ENCODE data around the gene DIP2B.

The DIP2B gene

DNA sequence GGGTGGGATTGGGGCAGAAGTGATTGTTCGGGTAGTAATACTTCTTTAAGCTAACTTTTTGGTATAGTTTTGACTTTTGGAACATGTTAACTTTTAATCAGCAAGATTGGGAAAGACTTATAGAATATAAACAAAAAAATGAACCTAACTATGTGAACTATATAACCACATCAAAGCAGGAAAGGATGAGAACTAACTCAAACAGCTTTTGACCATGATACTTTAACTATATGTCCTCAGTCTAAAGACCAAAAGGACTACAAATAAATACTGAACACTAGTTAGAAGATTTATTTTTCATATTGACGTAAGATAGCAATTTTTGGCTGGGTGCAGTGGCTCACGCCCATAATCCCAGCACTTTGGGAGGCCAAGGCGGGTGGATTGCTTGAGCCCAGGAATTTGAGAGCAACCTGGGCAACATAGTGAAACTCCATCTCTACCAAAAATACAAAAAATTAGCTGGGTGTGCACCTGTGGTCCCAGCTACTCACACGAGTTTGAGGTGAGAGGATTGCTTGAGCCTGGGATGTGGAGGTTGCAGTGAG is 150.7 kb downstream of the DIP2B start:
- no peak overlapping the region for H3K4me3 ChIP-seq (ENCODE audit: low read depth, low read length)
- TF ChIP-seq, protein P1, sequence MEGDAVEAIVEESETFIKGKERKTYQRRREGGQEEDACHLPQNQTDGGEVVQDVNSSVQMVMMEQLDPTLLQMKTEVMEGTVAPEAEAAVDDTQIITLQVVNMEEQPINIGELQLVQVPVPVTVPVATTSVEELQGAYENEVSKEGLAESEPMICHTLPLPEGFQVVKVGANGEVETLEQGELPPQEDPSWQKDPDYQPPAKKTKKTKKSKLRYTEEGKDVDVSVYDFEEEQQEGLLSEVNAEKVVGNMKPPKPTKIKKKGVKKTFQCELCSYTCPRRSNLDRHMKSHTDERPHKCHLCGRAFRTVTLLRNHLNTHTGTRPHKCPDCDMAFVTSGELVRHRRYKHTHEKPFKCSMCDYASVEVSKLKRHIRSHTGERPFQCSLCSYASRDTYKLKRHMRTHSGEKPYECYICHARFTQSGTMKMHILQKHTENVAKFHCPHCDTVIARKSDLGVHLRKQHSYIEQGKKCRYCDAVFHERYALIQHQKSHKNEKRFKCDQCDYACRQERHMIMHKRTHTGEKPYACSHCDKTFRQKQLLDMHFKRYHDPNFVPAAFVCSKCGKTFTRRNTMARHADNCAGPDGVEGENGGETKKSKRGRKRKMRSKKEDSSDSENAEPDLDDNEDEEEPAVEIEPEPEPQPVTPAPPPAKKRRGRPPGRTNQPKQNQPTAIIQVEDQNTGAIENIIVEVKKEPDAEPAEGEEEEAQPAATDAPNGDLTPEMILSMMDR (IDR thresholded peaks at IDR 0.05; ENCODE audit: low read depth, low read length, missing control alignments): no peak
- no peak for DNase-seq (ENCODE audit: low read depth)

DNA sequence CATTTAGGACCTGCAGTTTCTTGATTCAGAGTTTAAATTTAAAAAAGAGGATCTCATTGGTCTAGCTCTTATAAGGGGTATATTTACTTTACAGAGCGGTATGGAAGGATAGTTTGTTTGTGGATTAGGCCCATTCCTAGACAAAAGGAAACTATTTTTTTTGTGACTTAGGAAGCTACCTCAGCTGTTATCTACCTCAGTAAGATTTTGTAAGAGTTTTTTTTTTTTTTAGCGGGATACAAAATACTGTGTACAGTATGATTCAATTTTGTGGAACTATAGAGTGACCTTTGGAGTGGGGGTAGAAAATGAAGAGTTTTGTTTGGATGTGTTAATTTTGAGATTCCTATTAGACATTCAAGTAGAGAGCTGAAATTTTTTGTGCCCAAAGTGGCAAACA is 154.5 kb downstream of the DIP2B start:
- no peak overlapping the region for H3K4me3 ChIP-seq (ENCODE audit: low read depth, low read length)
- DNase-seq (ENCODE audit: low read depth): no peak
- TF ChIP-seq, protein P1 (IDR thresholded peaks at IDR 0.05; ENCODE audit: low read depth, low read length, missing control alignments): no peak

DNA sequence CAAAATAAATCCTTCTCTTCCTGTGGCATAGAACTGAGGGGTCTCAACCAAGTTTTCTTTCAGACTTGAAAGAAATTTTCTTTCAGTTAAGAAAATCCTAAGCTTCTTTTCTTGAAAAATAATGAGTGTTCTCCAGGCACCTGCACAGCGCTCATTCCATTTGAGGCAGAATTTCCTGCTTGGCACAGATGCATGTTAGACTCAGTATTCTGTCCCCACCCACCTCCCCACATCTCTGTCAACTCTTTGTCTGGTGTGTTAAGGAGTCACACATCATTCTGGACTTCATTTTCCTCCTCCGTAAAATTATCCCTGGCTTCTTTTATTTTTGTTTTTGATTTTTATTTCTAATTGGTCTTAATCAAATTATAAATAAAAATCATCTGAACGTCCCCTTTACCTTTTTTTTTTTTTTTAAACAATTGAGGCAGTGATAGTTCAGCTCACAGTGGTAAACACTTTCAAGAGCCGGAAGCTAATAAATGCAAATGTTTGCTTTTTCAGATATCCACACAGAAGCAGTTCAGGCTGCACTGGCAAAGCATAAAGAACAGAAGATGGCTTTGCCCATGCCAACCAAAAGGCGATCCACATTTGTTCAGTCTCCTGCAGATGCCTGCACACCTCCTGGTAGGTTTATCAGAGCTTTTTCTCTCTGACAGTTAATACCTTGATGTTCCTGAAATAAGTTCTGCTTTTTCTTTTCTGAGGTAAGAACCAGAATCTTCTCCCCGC is 155.1 kb downstream of the DIP2B start:
- DNase-seq (ENCODE audit: low read depth): no peak
- no peak overlapping the region for H3K4me3 ChIP-seq (ENCODE audit: low read depth, low read length)
- TF ChIP-seq, protein P1 (IDR thresholded peaks at IDR 0.05; ENCODE audit: low read depth, low read length, missing control alignments): no peak

DNA sequence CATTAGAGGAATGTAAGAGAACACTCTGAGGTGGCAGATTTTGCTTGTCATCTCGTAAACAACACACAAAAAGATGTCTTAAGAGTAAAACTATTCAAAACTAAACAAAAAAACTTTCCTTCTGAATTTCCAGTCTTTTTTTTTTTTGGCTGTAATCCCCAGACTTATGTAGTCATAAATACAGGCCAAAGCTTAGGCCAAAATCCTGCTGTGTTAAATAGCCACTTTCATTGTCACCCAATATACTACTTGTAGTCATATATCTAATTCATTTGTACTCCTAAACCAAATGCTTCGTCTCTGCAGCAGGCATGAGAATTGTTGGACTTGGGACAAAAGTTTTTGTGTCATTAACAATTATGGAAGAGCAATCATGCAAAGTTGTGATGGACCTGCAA is 155.6 kb downstream of the DIP2B start:
- H3K4me3 ChIP-seq (ENCODE audit: low read depth, low read length): no peak overlapping the region
- no peak for DNase-seq (ENCODE audit: low read depth)
- TF ChIP-seq, protein P1 (IDR thresholded peaks at IDR 0.05; ENCODE audit: low read depth, low read length, missing control alignments): no peak

GRCh38 chr12:50661300-50662115 is 156.7 kb downstream of the DIP2B start:
- peak; percentile 33 for DNase-seq (ENCODE audit: low read depth)
- H3K4me3 ChIP-seq (ENCODE audit: low read depth, low read length): peak overlapping the region; percentile 8; the same call in 1 of the 2 replicates
- TF ChIP-seq, protein P1 (IDR thresholded peaks at IDR 0.05; ENCODE audit: low read depth, low read length, missing control alignments): no peak

DNA sequence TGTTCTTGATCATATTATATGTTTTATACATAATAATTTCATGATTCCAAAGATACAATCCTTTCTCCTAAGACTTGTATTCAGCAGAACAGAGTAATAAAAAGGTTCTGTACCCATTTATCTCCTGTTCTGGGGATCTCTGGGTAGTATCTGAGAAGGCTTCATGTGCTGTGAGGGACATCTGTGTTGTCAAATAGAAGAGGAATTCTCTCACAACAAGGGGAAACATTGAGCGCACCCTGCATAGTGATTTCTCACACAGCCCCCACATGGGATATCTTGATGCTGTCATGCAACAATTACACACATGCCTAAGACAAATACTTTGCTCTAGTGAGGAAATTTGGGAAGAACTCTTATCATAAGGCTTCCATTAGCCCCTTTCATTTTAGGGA is 157.3 kb downstream of the DIP2B start:
- DNase-seq (ENCODE audit: low read depth): no peak
- no peak overlapping the region for H3K4me3 ChIP-seq (ENCODE audit: low read depth, low read length)
- TF ChIP-seq, protein P1 (IDR thresholded peaks at IDR 0.05; ENCODE audit: low read depth, low read length, missing control alignments): no peak

Measured in GM12864 (cell line).